Mucosa of stomach (tissue), 1 donor: ENCODE data around the gene NOL3.
A peak's percentile ranks its signal among the peaks of the same experiment; 100 is the strongest.

Source experiments
- H3K27me3 ChIP-seq: one replicate; pipeline ENCODE4 v1.7.0; 2013; ENCODE audit warnings: mild to moderate bottlenecking, low read length; ENCODE audit not compliant: control insufficient read depth, insufficient read depth
- H3K36me3 ChIP-seq: one replicate; pipeline ENCODE4 v1.7.0; 2013; ENCODE audit warnings: low read length; ENCODE audit not compliant: control insufficient read depth, insufficient read depth
- H3K4me1 ChIP-seq: one replicate; pipeline ENCODE4 v1.7.0; 2013; ENCODE audit warnings: mild to moderate bottlenecking, low read length; ENCODE audit not compliant: control insufficient read depth, insufficient read depth
- H3K4me3 ChIP-seq: one replicate; pipeline ENCODE4 v1.7.0; 2013; ENCODE audit warnings: low read length
- H3K9ac ChIP-seq: one replicate; pipeline ENCODE4 v1.7.0; 2013; ENCODE audit warnings: mild to moderate bottlenecking, low read length, moderate library complexity
- H3K9me3 ChIP-seq: one replicate; pipeline ENCODE4 v1.7.0; 2013; ENCODE audit warnings: mild to moderate bottlenecking, low read length, moderate library complexity; ENCODE audit not compliant: control insufficient read depth
- donor health status: Pancreatic carcinoma.

NOL3 gene

DNA sequence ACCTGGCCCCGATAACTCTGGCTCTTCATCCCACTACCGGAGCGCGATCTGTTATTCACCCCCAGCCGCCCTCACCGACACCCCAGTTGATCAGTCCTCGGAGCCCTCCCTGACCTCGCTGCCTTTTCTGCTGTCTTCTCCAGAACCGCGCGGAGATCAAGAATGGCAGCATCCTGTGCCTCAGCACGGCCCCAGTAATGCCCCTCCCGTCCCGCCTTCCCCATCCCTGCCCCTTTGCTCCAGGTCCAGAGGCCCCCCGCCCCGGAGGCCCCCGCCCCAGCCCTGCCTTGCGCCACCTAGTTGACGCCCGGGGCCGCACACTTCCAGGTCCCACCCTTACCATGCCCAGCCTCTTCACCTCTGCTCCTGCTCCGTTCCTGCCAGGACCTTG lies 29.5 kb downstream of the NOL3 start:
- Histone ChIP-seq H3K27me3 (no peaks in the 10 kb centered on the region), H3K9ac (peak overlapping the region; percentile 80), H3K4me3 (peak overlapping the region; percentile 18), H3K9me3 (no peaks in the 10 kb centered on the region), H3K4me1 (peaks cover 24% of the 10 kb centered on the region), H3K36me3 (peaks cover 23% of the 10 kb centered on the region)

DNA sequence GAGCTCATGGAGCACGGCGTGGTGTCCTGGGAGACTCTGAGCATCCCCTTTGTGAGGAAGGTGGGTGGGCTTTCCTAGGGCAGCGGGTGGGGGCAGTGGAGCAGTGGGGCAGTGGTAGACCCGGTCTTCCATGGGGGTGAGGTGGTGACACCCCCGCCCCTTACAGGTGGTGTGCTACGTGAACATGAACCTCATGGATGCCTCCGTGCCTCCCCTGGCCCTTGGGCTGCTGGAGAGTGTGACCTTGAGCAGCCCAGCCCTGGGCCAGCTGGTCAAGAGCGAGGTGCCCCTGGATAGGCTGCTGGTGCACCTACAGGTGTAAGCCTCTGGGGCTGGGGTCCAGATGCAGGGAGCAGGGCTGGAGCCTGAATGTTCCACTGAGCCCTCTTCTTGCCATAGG lies 30.2 kb downstream of the NOL3 start:
- Histone ChIP-seq H3K4me1 (peaks cover 24% of the 10 kb centered on the region), H3K9me3 (no peaks in the 10 kb centered on the region), H3K9ac (no peak overlapping the region), H3K27me3 (no peaks in the 10 kb centered on the region), H3K4me3 (no peak overlapping the region), H3K36me3 (peaks cover 19% of the 10 kb centered on the region)

DNA sequence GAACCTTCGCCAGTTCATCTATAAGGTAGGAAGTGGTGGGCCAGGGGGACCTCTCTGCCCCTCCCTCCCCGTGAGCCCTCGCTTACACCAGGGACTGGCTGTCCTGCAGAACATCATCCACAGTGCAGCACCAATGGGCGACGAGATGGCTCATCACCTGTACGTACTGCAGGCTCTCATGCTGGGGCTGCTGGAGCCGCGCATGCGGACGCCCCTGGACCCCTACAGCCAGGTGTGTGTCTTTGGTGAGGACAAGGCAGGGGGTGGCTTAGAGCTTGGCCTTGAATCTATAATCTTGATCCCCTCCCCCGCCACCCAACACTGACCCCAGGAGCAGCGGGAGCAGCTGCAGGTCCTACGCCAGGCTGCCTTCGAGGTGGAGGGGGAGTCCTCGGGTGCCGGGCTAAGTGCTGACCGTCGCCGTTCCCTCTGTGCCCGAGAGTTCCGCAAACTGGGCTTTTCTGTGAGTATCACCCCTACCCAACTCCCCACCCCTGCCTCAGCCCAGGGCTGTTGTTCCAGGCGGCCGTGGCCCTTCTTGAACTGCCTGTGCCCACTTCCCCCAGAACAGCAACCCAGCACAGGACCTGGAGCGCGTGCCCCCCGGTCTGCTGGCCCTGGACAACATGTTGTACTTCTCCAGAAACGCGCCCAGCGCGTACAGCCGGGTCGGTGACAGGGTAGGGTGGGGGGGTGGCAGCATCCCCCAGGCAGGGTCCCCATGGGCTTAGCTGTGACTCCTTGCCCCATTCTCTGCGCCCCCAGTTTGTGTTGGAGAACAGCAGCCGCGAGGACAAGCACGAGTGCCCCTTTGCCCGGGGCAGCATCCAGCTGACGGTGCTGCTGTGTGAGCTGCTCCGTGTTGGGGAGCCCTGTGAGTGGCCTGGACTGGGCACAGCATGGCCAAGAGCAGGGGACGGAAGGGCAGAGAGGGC lies 31.3 kb downstream of the NOL3 start:
- Histone ChIP-seq H3K36me3 (peaks cover 14% of the 10 kb centered on the region), H3K4me3 (no peak overlapping the region), H3K9ac (no peak overlapping the region), H3K4me1 (peaks cover 24% of the 10 kb centered on the region), H3K9me3 (no peaks in the 10 kb centered on the region), H3K27me3 (no peaks in the 10 kb centered on the region)

DNA sequence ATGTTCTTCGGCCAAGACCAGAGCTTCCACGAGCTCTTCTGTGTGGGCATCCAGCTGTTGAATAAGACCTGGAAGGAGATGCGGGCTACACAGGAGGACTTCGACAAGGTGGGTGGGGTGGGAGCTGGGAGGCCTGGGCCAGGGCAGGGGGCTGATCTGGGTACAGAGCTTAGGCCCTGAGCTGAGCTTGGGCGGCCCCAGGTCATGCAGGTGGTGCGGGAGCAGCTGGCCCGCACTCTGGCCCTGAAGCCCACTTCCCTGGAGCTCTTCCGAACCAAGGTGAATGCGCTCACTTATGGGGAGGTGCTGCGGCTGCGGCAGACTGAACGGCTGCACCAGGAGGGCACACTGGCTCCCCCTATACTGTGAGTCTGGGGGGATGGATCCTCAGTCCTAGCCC lies 32.1 kb downstream of the NOL3 start:
- H3K9me3 ChIP-seq, result no peaks in the 10 kb centered on the region
- no peak overlapping the region for H3K4me3 ChIP-seq
- no peak overlapping the region for H3K9ac ChIP-seq
- no peaks in the 10 kb centered on the region for H3K27me3 ChIP-seq
- peaks cover 22% of the 10 kb centered on the region for H3K4me1 ChIP-seq
- peaks cover 11% of the 10 kb centered on the region for H3K36me3 ChIP-seq

DNA sequence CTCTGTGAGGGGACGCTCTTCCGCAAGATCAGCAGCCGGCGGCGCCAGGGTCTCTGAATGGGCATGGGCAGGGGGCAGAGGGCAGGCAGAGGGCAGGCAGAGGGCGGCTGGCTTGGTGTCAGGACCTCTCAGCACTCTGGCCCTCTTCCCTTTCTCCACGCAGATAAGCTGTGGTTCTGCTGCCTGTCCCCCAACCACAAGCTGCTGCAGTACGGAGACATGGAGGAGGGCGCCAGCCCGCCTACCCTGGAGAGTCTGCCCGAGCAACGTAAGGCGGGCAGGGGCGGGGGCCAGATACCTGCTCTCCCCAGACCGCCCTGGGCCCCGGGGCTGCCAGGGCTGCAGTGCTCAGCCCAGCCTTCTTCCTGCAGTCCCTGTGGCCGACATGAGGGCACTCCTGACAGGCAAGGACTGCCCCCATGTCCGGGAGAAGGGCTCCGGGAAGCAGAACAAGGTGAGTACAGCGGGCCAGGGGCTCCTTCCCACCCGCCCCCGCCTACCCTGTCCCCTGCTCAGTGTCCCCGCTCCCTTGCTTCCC lies 32.7 kb downstream of the NOL3 start:
- Histone ChIP-seq H3K36me3 (peaks cover 5% of the 10 kb centered on the region), H3K27me3 (no peaks in the 10 kb centered on the region), H3K4me1 (peaks cover 16% of the 10 kb centered on the region), H3K9me3 (no peaks in the 10 kb centered on the region), H3K4me3 (no peak overlapping the region), H3K9ac (no peak overlapping the region)

DNA sequence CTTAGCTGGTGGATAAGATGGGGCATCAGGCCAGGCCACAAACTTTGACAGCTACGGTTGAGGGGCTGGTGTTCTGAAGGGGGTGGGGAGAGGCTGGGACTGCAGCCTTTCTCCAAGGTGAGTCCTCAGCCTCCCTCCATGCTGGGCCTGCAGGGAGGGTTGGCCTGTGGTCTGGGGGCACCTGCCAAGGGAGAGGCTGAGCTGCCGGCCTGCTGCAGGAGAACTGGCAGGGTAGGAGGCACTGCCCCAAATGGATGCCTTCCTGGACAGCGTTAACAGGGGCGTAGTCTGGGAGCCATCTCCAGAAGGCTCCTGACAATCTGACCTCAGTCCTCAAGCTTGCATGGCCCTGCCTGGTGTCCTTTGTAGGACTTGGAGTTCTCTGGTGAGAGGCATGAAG lies 33.7 kb downstream of the NOL3 start:
- H3K36me3 ChIP-seq, result peaks cover 3% of the 10 kb centered on the region
- H3K9me3 ChIP-seq, result no peaks in the 10 kb centered on the region
- H3K4me3 ChIP-seq, result no peak overlapping the region
- H3K27me3 ChIP-seq, result no peaks in the 10 kb centered on the region
- H3K9ac ChIP-seq, result no peak overlapping the region
- H3K4me1 ChIP-seq, result peaks cover 8% of the 10 kb centered on the region

DNA sequence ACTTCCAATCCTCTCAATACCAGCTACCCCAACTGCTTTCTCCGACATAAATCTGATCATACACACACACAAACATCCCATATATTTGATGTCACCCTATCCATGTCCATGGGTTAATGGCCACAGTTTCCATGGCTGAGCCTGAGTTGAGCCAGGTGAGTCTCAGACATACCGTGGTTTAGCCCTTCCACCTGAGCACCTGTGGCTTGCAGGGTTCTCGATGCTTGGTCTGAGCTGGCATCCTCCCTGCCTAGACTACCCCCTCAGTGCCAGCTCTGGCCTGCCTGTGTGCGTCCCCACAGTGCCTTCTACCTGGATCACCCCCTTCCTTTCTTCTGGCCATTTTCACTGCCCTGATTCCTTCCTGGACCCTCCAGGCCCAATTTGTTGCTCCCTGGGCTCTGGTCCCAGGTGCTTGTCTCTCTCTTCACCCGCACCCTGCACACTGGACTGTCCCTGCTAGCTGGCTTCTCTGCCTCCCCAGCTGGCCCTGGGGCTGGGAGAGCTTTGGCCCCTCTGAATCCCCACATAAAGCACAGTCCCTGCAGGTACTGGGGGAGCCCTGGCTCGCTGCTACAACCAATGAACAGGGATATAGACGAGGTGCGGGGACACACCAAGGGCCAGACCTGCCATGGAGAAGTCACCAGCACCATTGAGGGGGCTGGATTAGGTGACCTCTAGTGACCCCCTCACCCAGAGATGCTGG lies 35.9 kb downstream of the NOL3 start:
- no peak overlapping the region for H3K4me3 ChIP-seq
- no peaks in the 10 kb centered on the region for H3K27me3 ChIP-seq
- H3K4me1 ChIP-seq, result no peaks in the 10 kb centered on the region
- no peaks in the 10 kb centered on the region for H3K36me3 ChIP-seq
- H3K9ac ChIP-seq, result peak overlapping the region; percentile 12
- H3K9me3 ChIP-seq, result no peaks in the 10 kb centered on the region

DNA sequence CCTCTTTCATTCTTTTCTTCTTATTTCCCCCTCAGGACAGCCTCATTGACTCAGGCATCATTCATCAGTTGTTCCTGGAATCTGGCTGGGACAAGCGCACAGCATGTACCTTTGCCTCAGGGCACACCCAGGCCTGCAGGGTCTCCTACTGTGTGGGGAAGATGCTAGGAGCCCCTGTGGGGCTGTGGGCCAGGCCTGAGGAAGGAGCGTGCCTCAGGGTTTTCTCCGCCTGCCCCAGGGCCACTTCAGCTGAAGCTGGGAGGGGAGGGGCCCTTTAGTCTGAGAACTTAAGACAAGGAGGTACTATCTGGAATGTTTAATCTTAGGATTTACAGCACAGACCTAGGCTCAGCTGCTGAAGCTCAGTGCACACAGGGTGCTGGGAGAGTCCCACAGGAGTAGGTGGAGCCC lies 36.5 kb downstream of the NOL3 start:
- Histone ChIP-seq H3K4me3 (no peak overlapping the region), H3K4me1 (no peaks in the 10 kb centered on the region), H3K36me3 (no peaks in the 10 kb centered on the region), H3K9ac (peak overlapping the region; percentile 12), H3K9me3 (no peaks in the 10 kb centered on the region), H3K27me3 (no peaks in the 10 kb centered on the region)

DNA sequence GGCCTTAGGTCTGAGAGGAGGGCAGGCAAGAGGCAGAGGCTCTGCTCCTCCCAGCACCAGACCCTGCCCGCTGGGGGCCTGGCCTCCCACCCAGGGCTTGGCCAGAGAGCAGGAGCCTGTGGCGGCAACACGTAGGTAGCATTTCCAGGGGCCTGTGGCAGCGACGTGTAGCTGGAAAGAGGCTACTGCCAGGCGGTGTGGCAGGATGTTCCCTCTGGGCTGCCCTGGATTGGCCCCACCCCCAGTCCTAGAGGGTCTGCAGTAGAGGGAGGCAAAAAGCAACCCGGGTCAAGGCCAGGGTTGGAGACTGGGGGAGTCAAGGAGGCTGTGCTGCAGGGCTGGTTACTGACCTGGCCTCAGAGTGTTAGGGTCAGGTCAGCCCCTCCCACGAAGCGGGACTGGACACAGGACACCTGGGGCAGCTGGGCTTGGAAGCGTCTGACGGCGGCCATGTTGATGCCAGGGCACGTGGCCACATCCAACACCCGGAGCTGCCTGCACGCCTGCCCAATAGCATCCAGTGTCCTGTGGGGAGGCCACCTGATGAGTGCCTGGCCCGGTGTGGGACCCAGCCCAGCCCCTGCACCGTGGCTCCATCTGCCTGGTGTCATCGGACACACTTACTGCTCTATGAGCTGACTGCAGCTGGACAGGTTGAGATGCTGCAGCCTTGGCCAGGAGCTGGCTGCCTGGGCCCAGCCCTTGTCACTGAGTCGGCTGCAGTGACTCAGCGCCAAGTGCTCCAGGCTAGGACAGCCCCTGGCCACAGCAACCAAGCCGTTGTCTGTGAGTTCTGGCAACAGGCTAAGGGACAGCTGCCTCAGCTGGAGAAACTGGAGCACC lies 37.1 kb downstream of the NOL3 start:
- no peak overlapping the region for H3K4me3 ChIP-seq
- no peak overlapping the region for H3K9ac ChIP-seq
- H3K36me3 ChIP-seq, result no peaks in the 10 kb centered on the region
- no peaks in the 10 kb centered on the region for H3K4me1 ChIP-seq
- no peaks in the 10 kb centered on the region for H3K9me3 ChIP-seq
- no peaks in the 10 kb centered on the region for H3K27me3 ChIP-seq

DNA sequence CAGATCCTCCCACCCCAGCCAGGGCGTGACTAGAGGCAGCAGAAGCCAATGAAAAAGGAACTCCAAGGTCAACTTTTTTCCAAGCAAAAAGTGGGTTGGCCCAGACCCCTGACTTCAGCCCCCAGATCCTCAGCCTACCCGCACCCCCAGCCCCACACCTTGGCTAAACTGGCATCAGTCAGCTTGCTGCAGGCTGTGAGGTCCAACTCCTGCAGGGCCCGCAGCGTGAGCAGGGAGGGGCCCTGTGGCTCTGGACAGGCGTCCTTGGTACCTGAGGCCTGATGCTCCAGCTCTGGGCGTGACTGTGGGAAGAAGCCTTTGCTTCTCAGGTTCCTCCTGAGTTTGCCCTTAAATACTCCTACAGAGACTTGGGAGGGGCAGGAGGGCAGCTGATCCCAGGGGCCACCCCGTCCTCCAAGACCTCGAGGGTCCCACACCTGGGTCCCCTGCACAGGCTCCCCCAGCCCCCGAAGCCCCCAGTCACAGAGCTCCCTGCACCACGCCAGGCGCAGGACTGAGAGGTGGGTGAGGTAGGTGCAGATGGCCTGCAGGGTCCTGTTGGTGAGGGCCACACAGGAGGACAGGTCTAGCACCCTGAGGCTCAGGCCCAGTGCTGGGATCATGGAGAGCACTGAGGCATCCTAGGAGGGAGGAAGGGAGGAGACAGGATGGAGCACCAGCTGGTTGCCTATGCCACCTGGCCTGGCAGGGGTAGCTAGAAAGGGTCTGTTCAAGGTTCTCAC lies 38.0 kb downstream of the NOL3 start:
- H3K4me1 ChIP-seq, result peaks cover 5% of the 10 kb centered on the region
- no peaks in the 10 kb centered on the region for H3K9me3 ChIP-seq
- H3K9ac ChIP-seq, result no peak overlapping the region
- H3K4me3 ChIP-seq, result no peak overlapping the region
- no peaks in the 10 kb centered on the region for H3K36me3 ChIP-seq
- no peaks in the 10 kb centered on the region for H3K27me3 ChIP-seq

DNA sequence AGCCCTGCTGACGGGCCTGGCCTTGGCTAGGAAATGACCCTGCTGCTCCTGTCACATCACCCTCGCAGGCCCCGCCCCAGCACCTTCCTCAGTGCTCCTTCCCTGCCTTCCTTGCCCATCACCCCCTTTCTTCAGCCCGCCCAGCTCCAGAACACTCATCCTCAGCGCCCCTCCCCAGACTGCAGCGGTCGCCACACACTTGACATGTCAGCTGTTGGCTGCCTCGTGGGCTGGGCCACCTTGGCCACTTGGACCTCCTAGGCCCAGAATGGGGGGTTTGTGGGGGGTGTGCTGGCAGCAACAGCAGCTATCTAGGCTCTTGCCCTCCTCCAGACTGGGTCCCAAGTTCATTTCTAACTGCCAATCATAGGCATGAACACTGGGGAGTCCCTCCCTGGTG lies 39.2 kb downstream of the NOL3 start:
- H3K9me3 ChIP-seq, result no peaks in the 10 kb centered on the region
- H3K36me3 ChIP-seq, result no peaks in the 10 kb centered on the region
- H3K27me3 ChIP-seq, result no peaks in the 10 kb centered on the region
- H3K4me3 ChIP-seq, result no peak overlapping the region
- no peak overlapping the region for H3K9ac ChIP-seq
- H3K4me1 ChIP-seq, result peaks cover 14% of the 10 kb centered on the region
